ENCODE measurements around the gene CYREN.

The CYREN gene

GRCh38 chr7:135121868-135122267 is 48.6 kb downstream of the CYREN start:
- DNase-seq (ENCODE audit: extremely low spot score, insufficient read length, low read depth) (no peak), FAIRE-seq (no peak)

- no peak for DNase-seq (ENCODE audit: extremely low spot score, insufficient read length, low read depth)
- no peak for FAIRE-seq
Measured at GRCh38 chr7:135117096-135117495, 53.4 kb downstream of the CYREN start.
